B cell (primary cell): ENCODE measurements around the gene NBEAL2. TPM values are rescaled to one million over a fixed set of nuclear protein-coding genes. Genes with fewer than 3 reads are reported as not detected.
A peak's percentile ranks its signal among the peaks of the same experiment; 100 is the strongest.

Experiments
- ATAC-seq: fragments of 200-7000 bp; cut with Tn5 transposase; one replicate; pipeline ENCODE4 v1.10.0; 2021; ENCODE audit warnings: low read depth, mild to moderate bottlenecking, moderate number of reproducible peaks, moderate library complexity
- CTCF ChIA-PET: fragments of 350-600 bp; sonication (Branson Sonifier 250); formaldehyde crosslinking; loops from one replicate; lab custom pipeline; 2021; ENCODE audit warnings: antibody characterized with exemption, inconsistent platforms; lab: Charles Lee
- POLR2A ChIA-PET: fragments of 350-600 bp; sonication (Branson Sonifier 250); formaldehyde crosslinking; loops from one replicate; lab custom pipeline; 2021; ENCODE audit warnings: antibody characterized with exemption; lab: Charles Lee
- DNase-seq: peaks from one replicate; pipeline ENCODE4 v3.0.0; 2013
- H2AFZ ChIP-seq: 2 replicates; pipeline ENCODE4 v1.6.1; 2012; ENCODE audit warnings: mild to moderate bottlenecking, low read depth, low read length; ENCODE audit not compliant: insufficient read depth, poor library complexity, severe bottlenecking
- H3K27ac ChIP-seq, 2 donors: 1 replicate in 1 of 2; 2 replicates in 1 of 2; pipeline ENCODE4 v1.5.1; 2012 to 2013; ENCODE audit warnings: low read length in 2 of 2, mild to moderate bottlenecking in 2 of 2, moderate library complexity in 1 of 2
- H3K27me3 ChIP-seq, 4 experiments: fragments of 200-600 bp in 1 of 4; sonication (generic) in 1 of 4; replicated peaks in 1 of 4; 1 replicate in 2 of 4; 2 replicates in 2 of 4; pipeline versions ENCODE4 v1.6.1 to v1.7.0; 2013 to 2016; ENCODE audit warnings: low read length in 3 of 4, mild to moderate bottlenecking in 2 of 4, mixed read lengths in 1 of 4, moderate library complexity in 1 of 4; ENCODE audit not compliant: insufficient read depth in 4 of 4, control insufficient read depth in 3 of 4; ENCODE audit errors: control extremely low read depth in 1 of 4
- H3K36me3 ChIP-seq, 2 experiments: replicated peaks in 1 of 2; 1 replicate in 1 of 2; 2 replicates in 1 of 2; pipeline versions ENCODE4 v1.6.1 to v1.7.1; 2013; ENCODE audit warnings: low read length in 1 of 2; ENCODE audit not compliant: insufficient read depth in 2 of 2, control insufficient read depth in 1 of 2; ENCODE audit errors: control extremely low read depth in 1 of 2, extremely low read depth in 1 of 2
- H3K4me1 ChIP-seq, 2 donors: fragments of 200-600 bp in 1 of 2; sonication (generic) in 1 of 2; 1 replicate in 1 of 2; 2 replicates in 1 of 2; pipeline versions ENCODE4 v1.5.1 to v1.6.1; 2013 to 2017; ENCODE audit warnings: low read length in 2 of 2; ENCODE audit not compliant: control insufficient read depth in 2 of 2, insufficient read depth in 2 of 2
- H3K4me2 ChIP-seq: replicated peaks from 2 replicates; pipeline ENCODE3; 2012; ENCODE audit warnings: mild to moderate bottlenecking, low read depth, low read length; ENCODE audit not compliant: poor library complexity, severe bottlenecking
- H3K4me3 ChIP-seq, 5 experiments: fragments of 200-600 bp in 1 of 5; sonication (generic) in 1 of 5; 1 replicate in 3 of 5; 2 replicates in 2 of 5; pipeline versions ENCODE4 v1.5.1 to v1.7.0; 2011 to 2016; ENCODE audit warnings: low read length in 4 of 5, mild to moderate bottlenecking in 4 of 5, low read depth in 2 of 5, control low read depth in 1 of 5, moderate library complexity in 1 of 5; ENCODE audit not compliant: insufficient read depth in 1 of 5; ENCODE audit errors: control extremely low read depth in 1 of 5, extremely low read depth in 1 of 5
- H3K79me2 ChIP-seq: fragments of 200-600 bp; sonication (generic); one replicate; pipeline ENCODE4 v1.6.0; 2016; ENCODE audit warnings: low read length; ENCODE audit not compliant: control insufficient read depth, insufficient read depth
- H3K9ac ChIP-seq: fragments of 200-600 bp; sonication (generic); 2 replicates; pipeline ENCODE4 v1.6.1; 2017; ENCODE audit warnings: mild to moderate bottlenecking, low read length, moderate library complexity
- H3K9me3 ChIP-seq, 3 donors: one replicate each; pipeline versions ENCODE4 v1.6.1 to v1.7.1; 2013; ENCODE audit warnings: low read length in 2 of 3; ENCODE audit not compliant: control insufficient read depth in 2 of 3, insufficient read depth in 1 of 3; ENCODE audit errors: control extremely low read depth in 1 of 3
- H4K20me1 ChIP-seq: 2 replicates; pipeline ENCODE4 v1.6.0; 2012; ENCODE audit warnings: mild to moderate bottlenecking, low read length; ENCODE audit not compliant: insufficient read depth, control insufficient read depth, poor library complexity, severe bottlenecking
- H3K27ac Mint-ChIP-seq: one replicate; pipeline ENCODE4 v1.8.0; 2021; ENCODE audit warnings: mixed read lengths
- H3K27me3 Mint-ChIP-seq: one replicate; pipeline ENCODE4 v1.8.0; 2021; ENCODE audit warnings: mixed read lengths
- H3K4me1 Mint-ChIP-seq: one replicate; pipeline ENCODE4 v1.8.0; 2021; ENCODE audit warnings: mixed read lengths
- H3K4me3 Mint-ChIP-seq: one replicate; pipeline ENCODE4 v1.8.0; 2021; ENCODE audit warnings: mixed read lengths
- H3K9me3 Mint-ChIP-seq: one replicate; pipeline ENCODE4 v1.8.0; 2022; ENCODE audit warnings: mixed read lengths; ENCODE audit not compliant: insufficient read depth
- EZH2 ChIP-seq: IDR thresholded peaks from 2 replicates; pipeline ENCODE4 v1.6.1; 2012; ENCODE audit warnings: borderline replicate concordance, low read depth, mild to moderate bottlenecking, moderate library complexity, low read length; ENCODE audit not compliant: insufficient read depth, poor library complexity, severe bottlenecking
- WGBS: methylation state at CpG from one replicate; pipeline ENCODE4 v1.1.5; 2013; ENCODE audit warnings: missing lambda C conversion rate; ENCODE audit not compliant: insufficient coverage; 5-methylcytosine and 5-hydroxymethylcytosine counted together
- intact Hi-C: fragments of 100-400 bp; cut with micrococcal nuclease; formaldehyde crosslinking; loops from one replicate; pipeline ENCODE4 v1.10.0; 2022
- polyA plus RNA-seq: library from polyadenylated mRNA; depleted of rRNA; stranded (reverse); fragments of >200 nt; gene quantifications from 2 replicates; pipeline ENCODE4 v1.2.3, GENCODE V29; 2012
- total RNA-seq, 2 donors: library from RNA; stranded (reverse); fragments of 120-200 nt in 1 of 2; gene quantifications; 1 replicate in 1 of 2; 2 replicates in 1 of 2; pipeline versions ENCODE4 v1.2.3 to v1.2.4, GENCODE V29; 2013 to 2022
- TF ChIP-seq, protein P1 (sequence below): fragments of 200-600 bp; IDR thresholded peaks from one replicate; pipeline ENCODE4 v1.8.0; 2022; ENCODE audit warnings: antibody characterized with exemption, mild to moderate bottlenecking

NBEAL2 gene
- total and polyA plus RNA-seq, 2 donors (not counting 1 experiment from before 2014, with no cell fraction given) = 63.8 to 155 TPM

DNA sequence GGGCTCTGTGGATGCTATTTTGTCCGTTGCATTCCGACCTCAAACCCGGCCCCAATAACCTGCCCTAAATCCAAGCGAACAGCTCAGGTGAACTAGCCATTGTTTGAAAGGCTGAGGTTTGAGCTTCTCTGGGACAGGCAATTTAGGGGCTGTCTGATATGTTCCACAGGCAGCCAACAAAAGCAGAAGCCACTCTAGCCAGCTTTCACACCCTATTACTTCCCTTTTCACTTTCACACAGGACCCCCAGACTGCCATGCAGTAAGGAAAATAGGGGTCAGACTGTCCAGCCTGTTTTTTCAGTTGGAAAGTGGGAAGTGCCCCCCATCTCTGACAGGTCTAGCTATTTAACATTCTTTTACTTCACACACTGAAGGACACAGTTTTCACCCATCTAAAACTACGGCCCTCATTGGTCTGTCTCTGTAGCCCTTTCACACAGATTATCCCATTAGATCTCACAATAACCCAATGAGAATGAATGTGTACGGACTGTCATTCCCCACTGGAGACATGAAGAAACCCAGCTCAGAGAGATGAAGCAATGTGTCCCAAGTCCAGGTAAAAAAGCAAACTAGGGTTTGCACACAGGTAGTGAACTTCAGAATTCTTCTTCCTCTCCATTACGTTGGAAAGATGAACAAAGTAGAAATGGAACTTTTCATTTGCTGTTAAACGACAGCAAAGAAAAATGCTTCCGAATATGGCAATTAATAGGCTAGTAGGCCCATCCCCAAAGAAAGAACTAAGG is 4.9 kb upstream of the NBEAL2 start:
- ChIA-PET CTCF (interaction anchor here (0.7 to 1.1 kb wide), 7 partner anchors 23 to 65 kb away, joined by 3 to 4 read pairs (median 3); no protein-coding TSS in a partner anchor), POLR2A (interaction anchor here (1.7 kb wide), 1 partner anchor 43 kb away, joined by 9 read pairs; no protein-coding TSS in a partner anchor)
- H3K9ac ChIP-seq = peak overlapping the region; percentile 24
- H3K4me3 Mint-ChIP-seq = peak overlapping the region; percentile 87
- peak; percentile 78 for DNase-seq
- WGBS = 73% methylated on average over 5 of the region's 9 CpGs
- H3K4me1 ChIP-seq = peaks cover 78 to 91% of the 10 kb centered on the region in 2 donors
- no peaks in the 10 kb centered on the region for H3K9me3 ChIP-seq
- H2AFZ ChIP-seq = no peak overlapping the region
- H3K4me1 Mint-ChIP-seq = peaks cover 76% of the 10 kb centered on the region
- peaks cover 94% of the 10 kb centered on the region for H3K79me2 ChIP-seq
- peak overlapping the region; percentile 49 to 68 for H3K27ac ChIP-seq
- intact Hi-C loops = loop anchor here (1.0 to 5.0 kb wide), 4 partner anchors 9 to 808 kb away; partner anchors contain the start of genes SETD2 and SMARCC1
- H3K4me2 ChIP-seq = peak overlapping the region; percentile 90
- ATAC-seq = peak; percentile 8
- H4K20me1 ChIP-seq = peaks cover 67% of the 10 kb centered on the region
- peak overlapping the region in 3 of 5 experiments; percentile 85 to 91 (median 86) for H3K4me3 ChIP-seq
- peaks cover 0 to 5% of the 10 kb centered on the region in 2 experiments for H3K36me3 ChIP-seq
- H3K27me3 Mint-ChIP-seq = no peaks in the 10 kb centered on the region
- H3K27me3 ChIP-seq = no peaks in the 10 kb centered on the region
- peak overlapping the region; percentile 96 for H3K27ac Mint-ChIP-seq
- H3K9me3 Mint-ChIP-seq = no peaks in the 10 kb centered on the region
- TF ChIP-seq, protein P1, sequence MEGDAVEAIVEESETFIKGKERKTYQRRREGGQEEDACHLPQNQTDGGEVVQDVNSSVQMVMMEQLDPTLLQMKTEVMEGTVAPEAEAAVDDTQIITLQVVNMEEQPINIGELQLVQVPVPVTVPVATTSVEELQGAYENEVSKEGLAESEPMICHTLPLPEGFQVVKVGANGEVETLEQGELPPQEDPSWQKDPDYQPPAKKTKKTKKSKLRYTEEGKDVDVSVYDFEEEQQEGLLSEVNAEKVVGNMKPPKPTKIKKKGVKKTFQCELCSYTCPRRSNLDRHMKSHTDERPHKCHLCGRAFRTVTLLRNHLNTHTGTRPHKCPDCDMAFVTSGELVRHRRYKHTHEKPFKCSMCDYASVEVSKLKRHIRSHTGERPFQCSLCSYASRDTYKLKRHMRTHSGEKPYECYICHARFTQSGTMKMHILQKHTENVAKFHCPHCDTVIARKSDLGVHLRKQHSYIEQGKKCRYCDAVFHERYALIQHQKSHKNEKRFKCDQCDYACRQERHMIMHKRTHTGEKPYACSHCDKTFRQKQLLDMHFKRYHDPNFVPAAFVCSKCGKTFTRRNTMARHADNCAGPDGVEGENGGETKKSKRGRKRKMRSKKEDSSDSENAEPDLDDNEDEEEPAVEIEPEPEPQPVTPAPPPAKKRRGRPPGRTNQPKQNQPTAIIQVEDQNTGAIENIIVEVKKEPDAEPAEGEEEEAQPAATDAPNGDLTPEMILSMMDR = no peak
- TF ChIP-seq EZH2 = no peak
